HepG2 (cell line): ENCODE results near the gene UNC5CL. TPM values are rescaled to one million over a fixed set of nuclear protein-coding genes. Genes with fewer than 3 reads are reported as not detected.
A peak's percentile ranks its signal among the peaks of the same experiment; 100 is the strongest.

Experiments used
- ARID4A ChIP-seq: sonication (generic); formaldehyde crosslinking; IDR thresholded peaks from 2 replicates; pipeline ENCODE4 v1.5.0; 2020; ENCODE audit warnings: mild to moderate bottlenecking, missing genetic modification reagents, borderline replicate concordance
- HDAC2 ChIP-seq: sonication (generic); formaldehyde crosslinking; IDR thresholded peaks from 2 replicates; pipeline ENCODE4 v1.4.0; 2020; ENCODE audit warnings: missing genetic modification reagents
- IKZF1 ChIP-seq: fragments of 450-650 bp; IDR thresholded peaks from 2 replicates; pipeline ENCODE4 v1.7.1; 2016
- MTERF4 ChIP-seq: sonication (generic); formaldehyde crosslinking; IDR thresholded peaks from 2 replicates; pipeline ENCODE4 v1.8.0; 2023; ENCODE audit warnings: mild to moderate bottlenecking, missing genetic modification reagents
- NFIB ChIP-seq: sonication (generic); formaldehyde crosslinking; IDR thresholded peaks from 2 replicates; pipeline ENCODE4 v1.9.0; 2021; ENCODE audit warnings: missing genetic modification reagents, mild to moderate bottlenecking, borderline replicate concordance
- SNRNP70 ChIP-seq: fragments of 200-400 bp; formaldehyde crosslinking; IDR thresholded peaks from 2 replicates; pipeline ENCODE4 v1.6.1; 2017; ENCODE audit warnings: mild to moderate bottlenecking, low read depth, low read length, moderate library complexity
- ZBTB26 ChIP-seq: IDR thresholded peaks from 2 replicates; pipeline ENCODE4 v1.6.1; 2016; ENCODE audit warnings: missing compliant biosample characterization, missing genetic modification reagents, borderline replicate concordance
- ZFP41 ChIP-seq: sonication (generic); formaldehyde crosslinking; IDR thresholded peaks from 2 replicates; pipeline ENCODE4 v1.4.0; 2020; ENCODE audit warnings: mild to moderate bottlenecking, missing genetic modification reagents, borderline replicate concordance
- ZMAT3 ChIP-seq: sonication (generic); formaldehyde crosslinking; conservative IDR thresholded peaks from 2 replicates; pipeline ENCODE4 v1.7.0; 2021; ENCODE audit warnings: missing genetic modification reagents
- ZNF44 ChIP-seq: sonication (generic); formaldehyde crosslinking; IDR thresholded peaks from 2 replicates; pipeline ENCODE4 v1.5.1; 2020; ENCODE audit warnings: mild to moderate bottlenecking, missing genetic modification reagents
- ZNF646 ChIP-seq: sonication (generic); formaldehyde crosslinking; IDR thresholded peaks from 2 replicates; pipeline ENCODE4 v1.9.0; 2021; ENCODE audit warnings: mild to moderate bottlenecking, missing genetic modification reagents
- ZSCAN25 ChIP-seq: sonication (generic); formaldehyde crosslinking; IDR thresholded peaks from 2 replicates; pipeline ENCODE4 v1.8.0; 2022; ENCODE audit warnings: mild to moderate bottlenecking, missing genetic modification reagents
- ZSCAN5A ChIP-seq: sonication (generic); formaldehyde crosslinking; IDR thresholded peaks from 2 replicates; pipeline ENCODE4 v1.8.0; 2022; ENCODE audit warnings: mild to moderate bottlenecking, missing genetic modification reagents, borderline replicate concordance
- polyA plus RNA-seq, 8 experiments: library from polyadenylated mRNA; depleted of rRNA in 3 of 8; stranded (reverse) in 7 of 8; unstranded in 1 of 8; fragments of >200 nt; fragmentation: Illumina TruSeq in 4 of 8; extraction: Trizol in 4 of 8; gene quantifications; 2 replicates each; pipeline versions ENCODE4 v1.2.1 to v1.2.3, GENCODE V29; 2011 to 2016; ENCODE audit warnings: low read depth in 4 of 8, missing spikeins in 1 of 8, mixed read lengths in 1 of 8; ENCODE audit not compliant: insufficient read depth in 1 of 8
- total RNA-seq, 5 experiments: library from RNA; depleted of rRNA; stranded (reverse); fragments of >200 nt; fragmentation: Illumina TruSeq; extraction: Trizol; gene quantifications; 2 replicates each; pipeline ENCODE4 v1.2.3, GENCODE V29; 2016; ENCODE audit warnings: low read depth in 1 of 5

UNC5CL gene
- total and polyA plus RNA-seq, 2 of the 13 experiments (the other 11 are each of a cell fraction or from before 2014, with no cell fraction given) = 2.4 to 2.5 TPM

GRCh38 chr6:41027799-41028560 lies 11.0 kb downstream of the UNC5CL start (continued):
- TF ChIP-seq ZSCAN5A (CRISPR knock-in tag) (no peak), ZNF646 (no peak), NFIB (CRISPR knock-in tag) (no peak), HDAC2 (CRISPR knock-in tag) (peak; percentile 41; the same call in 1 of the 2 replicates), ZMAT3 (peak; percentile 75; the same call in 1 of the 2 replicates), ARID4A (no peak), ZFP41 (CRISPR knock-in tag) (0 out of 2 replicates have a peak, but pooled peaks have one; percentile 61), IKZF1 (no peak), SNRNP70 (no peak), ZNF44 (CRISPR knock-in tag) (no peak), MTERF4 (CRISPR knock-in tag) (no peak), ZSCAN25 (peak; percentile 42; the same call in 1 of the 2 replicates), ZBTB26 (no peak)
